Sigmoid colon (tissue), 4 donors: ENCODE data around the gene DIS3L2.

Source experiments
- CTCF ChIP-seq, 4 experiments: fragments of 450-650 bp in 3 of 4; fragments of 200-600 bp in 1 of 4; IDR thresholded peaks; one replicate each; pipeline ENCODE4 v1.5.1; 2016 to 2019; ENCODE audit warnings: antibody characterized with exemption in 4 of 4, mild to moderate bottlenecking in 3 of 4, moderate library complexity in 2 of 4
- EP300 ChIP-seq, 4 donors: sonication (generic); formaldehyde crosslinking; IDR thresholded peaks; one replicate each; pipeline ENCODE4 v1.6.1; 2017; ENCODE audit warnings: antibody characterized with exemption in 4 of 4
- POLR2A ChIP-seq, 2 donors: fragments of 450-650 bp; IDR thresholded peaks; one replicate each; pipeline ENCODE4 v1.6.1; 2016; ENCODE audit warnings: antibody characterized with exemption in 2 of 2, mild to moderate bottlenecking in 2 of 2, moderate library complexity in 2 of 2
- POLR2AphosphoS5 ChIP-seq, 4 donors: sonication (generic); formaldehyde crosslinking; IDR thresholded peaks; one replicate each; pipeline ENCODE4 v1.6.1; 2017; ENCODE audit warnings: antibody characterized with exemption in 4 of 4

- TF ChIP-seq EP300 (IDR thresholded peaks at IDR 0.05): no peak
- TF ChIP-seq POLR2A (IDR thresholded peaks at IDR 0.05): no peak
- TF ChIP-seq CTCF (IDR thresholded peaks at IDR 0.05): no peak
- TF ChIP-seq POLR2AphosphoS5 (IDR thresholded peaks at IDR 0.05): no peak
These were observed 36.5 kb downstream of the DIS3L2 start for GRCh38 chr2:231998046-231998445.
